GM19372 (cell line): ENCODE data around the gene MYZAP.

Source experiments
- ATAC-seq: cut with Tn5 transposase; IDR thresholded peaks from one replicate; pipeline ENCODE4 v1.9.1; 2021; ENCODE audit warnings: mild to moderate bottlenecking, low read depth, moderate library complexity; ENCODE audit not compliant: unreplicated experiment

Gene MYZAP

DNA sequence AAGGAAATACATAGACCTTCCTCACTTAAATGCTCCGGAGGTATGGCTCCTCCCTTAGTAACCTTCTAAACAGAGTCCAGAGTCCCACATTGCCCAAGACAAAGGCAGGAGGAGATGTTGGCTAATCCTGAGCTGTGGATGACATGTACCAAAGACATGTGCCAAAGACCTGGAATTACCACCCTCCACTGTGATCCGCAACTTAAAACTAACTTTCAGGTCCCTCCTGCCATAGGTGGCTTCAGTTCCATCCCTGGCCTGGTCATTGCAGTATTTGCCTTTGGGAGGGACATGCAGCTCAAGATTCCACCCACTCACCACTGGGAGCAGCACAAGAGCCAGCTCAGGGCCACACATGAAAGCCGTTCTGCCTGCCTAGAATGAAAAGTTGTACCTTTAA lies 28.0 kb downstream of the MYZAP start:
- no peak for ATAC-seq

DNA sequence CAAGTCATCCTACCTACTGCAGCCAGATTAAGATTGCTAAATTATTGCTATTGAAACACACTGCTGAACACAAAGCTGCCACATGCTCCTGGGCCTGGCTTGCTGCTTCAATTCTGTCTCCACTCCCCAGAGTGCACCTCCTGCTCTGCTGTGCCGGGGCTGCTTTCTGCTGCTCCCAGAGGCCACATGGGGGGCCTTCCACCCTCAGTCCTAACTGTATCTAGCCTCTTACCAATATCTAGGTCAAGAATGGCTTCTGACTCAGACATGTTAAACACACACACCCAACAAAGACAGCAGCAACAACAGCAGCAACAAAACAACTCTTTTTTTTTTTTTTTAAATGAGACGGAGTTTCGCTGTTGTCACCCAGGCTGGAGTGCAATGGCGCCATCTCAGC lies 33.0 kb downstream of the MYZAP start:
- ATAC-seq: no peak

DNA sequence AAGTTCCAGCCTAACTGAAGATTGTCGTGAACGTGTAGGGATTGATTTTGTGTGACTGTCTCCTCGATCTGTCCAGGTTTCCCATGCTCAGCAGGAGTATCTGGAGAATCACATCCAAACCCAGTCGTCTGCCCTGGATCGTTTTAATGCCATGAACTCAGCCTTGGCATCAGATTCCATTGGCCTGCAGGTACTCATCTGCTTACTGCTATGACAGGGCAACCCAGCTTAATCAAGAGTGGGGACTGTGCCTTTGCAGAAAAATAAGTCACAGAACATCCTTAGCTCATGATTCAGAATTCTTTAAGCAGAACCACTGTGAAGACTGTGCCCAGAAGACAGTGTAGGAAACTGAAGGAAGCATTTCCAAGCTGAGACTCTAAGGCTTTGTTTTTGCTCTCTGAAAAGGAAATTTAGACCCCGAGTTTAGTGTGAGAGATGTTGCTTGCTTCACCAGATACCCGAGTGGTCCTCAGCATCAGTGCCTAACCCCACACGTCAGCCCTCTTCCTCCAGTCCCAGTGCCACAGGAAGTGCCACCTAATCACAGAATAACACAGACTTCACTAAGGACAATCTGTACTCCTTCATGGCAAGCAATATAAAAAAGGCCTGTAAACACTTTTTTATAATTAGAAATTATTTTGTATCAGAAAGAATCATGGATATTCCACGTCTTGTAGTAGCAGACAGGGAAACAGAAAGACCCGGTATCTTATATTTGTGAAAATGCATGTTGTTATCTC lies 34.2 kb downstream of the MYZAP start:
- no peak for ATAC-seq

DNA sequence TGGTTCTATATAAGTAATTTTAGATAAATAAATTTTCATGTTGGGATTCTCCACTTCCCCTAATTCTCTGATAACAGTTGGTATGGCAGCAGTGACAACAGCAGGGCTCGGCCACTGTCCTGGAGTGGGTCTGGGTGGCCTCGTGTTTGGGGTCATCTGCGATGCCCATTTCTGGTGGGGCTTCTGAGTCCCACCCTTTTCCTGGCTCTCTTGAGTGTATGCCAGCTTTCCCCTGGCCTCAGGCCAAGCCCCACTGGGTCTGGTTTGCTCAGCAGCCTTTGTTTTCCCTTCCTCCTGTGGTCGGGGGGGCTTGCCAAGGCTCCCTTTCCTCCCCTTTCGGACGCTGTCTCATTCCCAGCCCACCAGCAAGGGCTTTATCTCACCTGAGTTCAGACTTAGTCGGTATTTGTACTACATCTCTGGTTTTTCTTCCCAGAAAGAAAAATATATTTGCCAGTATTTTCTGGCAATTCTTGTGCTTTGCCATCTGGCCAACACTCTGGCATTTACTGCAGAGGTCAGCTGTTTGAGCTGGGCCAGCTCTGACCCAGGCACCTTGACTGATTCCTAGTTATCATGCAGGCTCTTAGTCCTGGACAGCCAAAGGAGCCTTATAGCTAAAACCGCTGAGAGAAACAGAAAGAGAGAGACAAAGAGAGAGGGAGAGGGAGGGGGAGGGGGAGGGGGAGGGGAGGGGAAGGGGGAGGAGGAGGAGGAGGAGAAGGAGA lies 35.2 kb downstream of the MYZAP start:
- ATAC-seq: no peak

DNA sequence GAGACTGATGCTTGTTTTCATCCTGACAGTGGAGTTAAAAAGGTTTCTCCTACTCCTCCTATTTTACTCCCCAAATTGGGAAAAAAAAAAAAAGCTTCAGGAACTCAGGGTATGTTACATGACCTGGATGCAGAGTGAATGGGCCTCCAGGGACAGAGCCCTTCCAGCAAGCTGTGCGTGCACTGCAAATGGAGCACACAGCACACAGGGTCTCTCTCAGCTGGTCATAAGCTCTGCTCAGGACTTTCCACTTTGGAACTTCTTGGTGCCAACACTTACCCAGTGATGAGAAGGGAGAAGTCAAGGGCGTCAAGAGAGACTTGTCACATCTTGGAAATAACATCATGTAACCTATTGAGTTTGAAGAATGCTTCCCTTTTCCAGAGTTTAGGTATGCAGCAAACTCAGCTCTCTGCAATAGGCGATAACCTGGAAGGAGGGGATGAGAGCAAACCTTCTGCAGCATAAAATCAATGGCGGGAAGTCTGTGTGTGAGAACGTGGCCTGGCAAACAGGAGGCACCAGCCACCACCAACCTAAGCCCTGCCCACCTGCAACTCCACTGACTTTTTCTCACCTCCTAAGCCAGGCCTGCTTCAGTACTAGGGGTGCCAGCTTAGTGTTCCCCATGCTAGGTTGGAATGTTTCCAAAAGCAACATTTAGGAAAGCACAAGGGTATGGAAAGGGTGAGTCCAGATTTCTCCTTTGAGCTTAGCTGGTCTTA lies 39.8 kb downstream of the MYZAP start:
- no peak for ATAC-seq

DNA sequence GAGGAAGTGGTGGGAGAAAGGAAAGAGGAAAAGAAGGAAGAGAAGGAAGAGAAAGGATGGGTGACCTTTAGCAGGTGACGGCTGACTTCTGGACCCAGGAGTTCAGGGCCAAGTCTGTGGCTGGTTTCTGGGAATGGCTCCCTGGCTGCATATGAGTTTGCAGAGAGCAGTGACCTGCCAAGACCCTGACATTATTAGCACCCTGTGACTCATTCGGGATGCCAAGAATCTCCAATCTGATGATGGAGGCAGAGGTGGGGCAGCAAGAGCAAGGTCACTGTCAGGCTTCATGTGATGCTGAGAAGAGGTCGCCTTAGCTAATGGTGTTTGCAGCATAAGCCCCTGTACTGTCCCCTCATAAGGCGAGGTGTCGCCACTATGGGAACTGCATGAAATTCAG lies 42.6 kb downstream of the MYZAP start:
- ATAC-seq: no peak

DNA sequence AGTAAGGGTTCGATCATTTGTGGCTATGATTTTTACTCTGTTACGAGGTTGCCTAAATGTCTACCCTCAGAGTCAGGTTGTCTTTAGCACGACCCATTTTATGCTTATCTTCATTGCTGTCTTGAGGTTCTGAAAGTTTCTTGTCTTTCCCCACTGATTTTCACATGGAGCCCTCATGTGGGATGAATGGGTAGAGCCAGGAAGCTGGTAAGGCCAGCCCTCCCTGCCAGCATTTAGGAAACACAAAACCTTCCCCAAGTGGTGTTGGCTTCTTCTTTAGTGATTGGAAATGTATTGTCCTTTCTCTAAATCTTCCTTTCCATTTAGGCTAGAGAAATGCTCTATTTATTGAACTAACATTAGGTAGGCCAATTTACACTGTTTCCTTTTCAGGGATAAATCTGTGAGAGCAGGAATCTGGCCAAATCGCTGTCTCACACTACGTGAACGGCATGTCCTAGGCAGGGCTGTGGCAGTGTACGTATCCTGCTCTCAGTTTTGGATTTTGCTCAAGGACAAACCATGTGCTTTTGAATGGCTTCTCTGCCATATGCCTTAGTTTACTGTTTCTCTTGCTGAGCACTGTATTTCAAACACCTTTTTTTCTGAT lies 43.7 kb downstream of the MYZAP start:
- ATAC-seq: no peak

DNA sequence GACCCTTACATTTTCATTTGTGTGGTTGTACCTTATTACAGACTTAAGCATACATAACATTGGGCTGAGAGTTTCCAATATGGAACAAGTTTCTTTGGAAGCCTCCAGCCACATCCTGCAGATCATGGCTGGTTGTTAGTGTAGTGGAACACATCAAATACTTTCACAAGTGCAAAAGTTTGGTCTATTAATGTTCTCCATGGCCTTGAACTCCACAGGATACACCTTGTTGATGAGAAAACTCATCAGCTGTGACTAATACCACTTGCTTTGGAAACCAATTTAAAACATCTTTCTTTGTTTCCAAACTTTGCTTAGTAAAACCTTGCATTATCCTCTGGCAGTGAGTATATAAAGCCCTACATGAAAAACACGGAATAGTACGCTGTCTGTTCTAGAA lies 46.1 kb downstream of the MYZAP start:
- no peak for ATAC-seq

DNA sequence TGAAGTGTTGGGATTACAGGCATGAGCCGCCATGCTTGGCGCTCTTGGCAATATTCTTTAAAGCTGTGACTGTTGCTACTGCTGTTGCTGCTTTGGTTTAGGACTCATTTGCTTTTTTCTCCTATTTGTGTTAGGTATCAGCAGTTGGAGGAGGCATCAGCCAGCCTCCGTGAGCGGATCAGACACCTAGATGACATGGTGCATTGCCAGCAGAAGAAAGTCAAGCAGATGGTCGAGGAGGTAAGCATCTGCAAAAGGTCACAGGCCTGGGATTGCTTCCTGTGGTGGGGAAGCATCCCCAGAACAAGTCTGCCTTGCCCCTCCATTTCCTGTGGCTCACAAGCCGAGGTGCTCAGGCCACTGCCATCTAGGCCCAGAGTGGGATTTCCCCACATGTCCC lies 47.6 kb downstream of the MYZAP start:
- ATAC-seq: no peak

DNA sequence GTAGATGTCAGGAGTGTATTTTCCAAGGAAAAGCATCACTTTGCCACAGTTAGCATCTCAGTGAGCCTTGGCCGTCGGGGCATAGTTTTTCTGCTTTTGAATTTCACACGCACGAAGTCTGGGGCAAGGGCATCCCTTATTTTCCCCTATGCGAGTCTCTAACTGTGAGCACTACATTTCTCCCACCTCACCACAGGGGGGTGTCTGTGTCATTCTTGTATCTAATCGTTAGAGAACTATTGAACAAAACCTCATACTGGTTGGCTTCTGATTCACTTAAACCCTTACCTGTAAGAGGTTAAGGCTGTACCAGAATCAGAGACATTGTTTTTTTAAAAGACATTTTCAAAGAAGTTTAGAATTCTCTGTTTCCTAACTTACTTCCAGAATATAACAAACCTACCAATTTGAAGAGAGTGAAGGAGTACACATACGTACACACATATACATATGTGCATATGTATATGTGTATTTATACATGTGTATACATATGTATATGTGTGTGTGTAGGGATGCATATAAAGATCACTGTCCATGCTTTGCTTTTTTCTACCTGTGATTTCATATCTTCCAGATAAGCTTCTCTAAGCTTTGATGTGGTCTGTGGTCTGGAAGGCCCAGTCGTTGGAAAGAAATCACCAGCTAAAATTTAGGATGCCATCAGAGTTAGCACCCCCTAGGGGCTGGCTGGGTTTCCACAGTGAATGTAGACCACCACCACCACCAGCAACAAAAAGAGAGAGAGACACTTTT lies 49.4 kb downstream of the MYZAP start:
- no peak for ATAC-seq

DNA sequence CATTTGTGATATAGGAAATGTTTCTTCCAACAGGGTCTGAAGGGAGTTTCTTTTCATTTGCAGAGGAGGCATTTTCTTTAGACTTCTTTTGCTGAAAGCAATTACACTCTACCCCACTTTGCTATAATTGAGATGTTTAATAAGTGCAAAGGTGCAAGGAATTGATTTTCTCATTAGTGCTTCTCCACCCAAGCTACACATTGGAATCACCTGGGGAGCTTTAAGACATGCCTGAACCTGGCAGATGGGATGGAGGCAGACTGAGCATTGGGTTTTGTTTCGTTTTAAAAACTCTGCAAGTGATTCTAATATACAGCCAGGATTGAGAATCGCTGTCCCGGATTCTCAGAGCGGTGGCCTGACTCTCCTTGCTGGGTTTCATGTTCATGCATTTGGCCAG lies 52.1 kb downstream of the MYZAP start:
- ATAC-seq: no peak

DNA sequence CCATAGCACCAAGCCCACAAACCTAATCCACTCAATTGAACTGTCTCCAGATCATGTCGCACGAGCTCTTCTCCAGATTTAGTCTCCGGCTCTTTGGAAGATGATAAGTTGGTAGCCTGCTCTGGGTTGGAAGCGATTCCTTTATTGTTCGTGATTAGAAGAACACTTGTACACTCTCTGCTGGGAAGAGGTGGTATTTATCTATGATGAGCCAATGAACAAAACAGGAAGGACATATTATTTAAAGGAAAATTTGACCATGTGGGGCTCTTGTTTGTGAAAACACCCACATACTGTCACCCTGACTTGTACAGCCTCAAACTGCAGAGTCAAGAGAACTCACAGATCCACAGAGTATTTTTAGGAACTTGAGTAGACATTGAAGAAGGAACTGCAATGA lies 54.4 kb downstream of the MYZAP start:
- no peak for ATAC-seq

DNA sequence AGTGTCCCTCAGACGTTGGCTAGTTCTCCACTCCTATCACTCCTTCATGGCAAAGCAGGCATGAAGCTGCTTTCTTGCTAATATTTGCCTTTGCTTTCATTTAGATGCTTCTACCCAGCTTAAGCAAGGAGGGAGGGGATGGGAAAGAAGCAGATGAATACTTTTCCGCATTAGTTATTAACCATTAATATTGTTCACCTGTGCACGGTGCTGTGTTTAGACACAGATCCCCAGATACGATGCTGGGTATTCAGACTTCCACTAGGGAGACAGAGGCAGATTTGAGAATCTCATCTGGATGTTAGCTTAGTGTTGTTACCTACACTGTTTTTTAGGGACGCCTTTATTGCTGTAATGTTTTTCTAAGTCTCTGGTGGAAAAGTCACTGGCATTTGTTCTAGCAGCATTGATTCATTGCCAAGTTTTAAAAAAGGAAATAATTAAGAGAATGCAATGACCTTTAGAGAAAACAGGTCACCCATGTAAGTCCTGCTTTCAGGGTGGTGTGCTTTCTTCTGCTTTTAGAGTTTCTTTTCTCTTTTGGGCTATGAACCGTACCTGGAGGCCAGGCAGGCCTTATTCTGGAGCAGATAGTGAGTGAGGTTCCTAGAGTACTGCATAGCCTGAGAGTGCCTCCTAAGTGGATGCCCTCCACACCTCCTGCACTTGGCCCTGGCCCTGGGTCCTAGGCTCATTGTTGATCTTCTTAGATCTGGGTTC lies 55.5 kb downstream of the MYZAP start:
- no peak for ATAC-seq

DNA sequence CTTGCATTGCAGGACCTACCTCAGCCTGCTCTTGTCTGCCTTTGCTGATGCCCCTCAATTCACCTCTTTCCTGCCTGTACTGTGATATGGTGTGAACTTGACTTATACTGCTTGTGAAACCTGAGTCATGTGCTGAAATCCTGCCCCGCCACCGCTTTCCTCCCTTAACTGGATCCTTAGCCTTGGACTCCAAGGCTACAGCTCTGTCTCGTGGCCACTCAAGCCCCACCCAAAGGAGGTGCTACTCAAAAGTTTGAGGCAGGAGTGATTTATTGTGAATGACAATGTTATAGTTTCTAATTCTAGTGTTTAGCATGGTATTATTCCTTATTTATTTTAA lies 56.1 kb downstream of the MYZAP start:
- ATAC-seq: no peak

DNA sequence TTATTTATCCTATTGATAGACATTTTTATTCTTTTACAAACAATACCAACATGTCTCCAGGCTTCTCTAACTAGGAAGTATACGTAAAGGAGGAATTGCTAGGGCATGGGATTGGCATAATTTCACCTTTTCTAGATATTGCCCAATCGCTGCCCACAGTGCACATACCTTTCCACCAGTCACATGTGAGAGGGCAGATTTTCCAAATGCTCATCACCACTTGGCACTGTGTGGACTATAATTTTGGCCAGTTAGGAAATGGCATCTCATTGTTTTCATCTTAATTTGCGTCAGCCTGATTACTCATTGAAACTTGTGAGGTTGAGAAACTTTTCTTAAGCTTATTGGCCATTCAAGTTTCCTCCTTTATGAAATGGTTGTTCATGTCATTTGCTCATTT lies 57.4 kb downstream of the MYZAP start:
- ATAC-seq: no peak

DNA sequence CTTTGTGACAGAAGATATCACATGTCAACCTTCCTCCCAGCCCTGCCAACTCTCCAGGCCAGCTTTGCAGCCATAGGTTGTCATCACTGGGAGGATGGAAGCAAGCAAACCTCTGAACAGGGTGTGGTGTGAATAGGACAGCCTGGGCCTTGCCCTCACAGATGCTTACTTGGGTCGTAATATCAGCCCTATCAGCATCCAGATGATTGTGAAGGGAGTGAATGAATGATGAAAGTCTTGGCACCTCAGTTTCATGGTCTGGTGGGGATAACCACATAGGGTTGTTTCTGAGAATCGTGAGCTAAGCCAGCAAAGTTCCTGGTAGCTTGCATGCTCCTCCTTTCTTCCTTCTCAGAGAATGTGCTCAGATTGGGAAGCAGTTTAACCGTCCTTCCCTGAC lies 59.7 kb downstream of the MYZAP start:
- no peak for ATAC-seq

DNA sequence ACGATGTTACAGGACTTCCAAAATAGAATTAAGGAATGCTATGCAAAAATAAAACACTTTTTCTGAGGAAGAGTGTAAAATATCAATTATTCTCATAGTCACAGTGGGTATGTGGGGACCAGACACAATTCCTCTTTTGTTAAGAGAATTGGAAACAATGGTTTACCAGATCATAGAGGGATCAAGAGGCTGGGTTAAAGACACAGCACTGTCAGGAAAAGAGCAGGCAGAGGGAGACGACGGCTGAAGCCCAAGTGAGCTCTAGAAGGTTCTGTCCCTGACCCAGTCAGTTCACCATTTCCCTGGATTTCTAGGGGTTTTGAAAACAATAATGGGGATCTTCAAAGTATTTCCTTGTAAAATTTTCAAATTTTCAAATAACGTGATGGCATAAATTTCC lies 60.8 kb downstream of the MYZAP start:
- ATAC-seq: no peak

DNA sequence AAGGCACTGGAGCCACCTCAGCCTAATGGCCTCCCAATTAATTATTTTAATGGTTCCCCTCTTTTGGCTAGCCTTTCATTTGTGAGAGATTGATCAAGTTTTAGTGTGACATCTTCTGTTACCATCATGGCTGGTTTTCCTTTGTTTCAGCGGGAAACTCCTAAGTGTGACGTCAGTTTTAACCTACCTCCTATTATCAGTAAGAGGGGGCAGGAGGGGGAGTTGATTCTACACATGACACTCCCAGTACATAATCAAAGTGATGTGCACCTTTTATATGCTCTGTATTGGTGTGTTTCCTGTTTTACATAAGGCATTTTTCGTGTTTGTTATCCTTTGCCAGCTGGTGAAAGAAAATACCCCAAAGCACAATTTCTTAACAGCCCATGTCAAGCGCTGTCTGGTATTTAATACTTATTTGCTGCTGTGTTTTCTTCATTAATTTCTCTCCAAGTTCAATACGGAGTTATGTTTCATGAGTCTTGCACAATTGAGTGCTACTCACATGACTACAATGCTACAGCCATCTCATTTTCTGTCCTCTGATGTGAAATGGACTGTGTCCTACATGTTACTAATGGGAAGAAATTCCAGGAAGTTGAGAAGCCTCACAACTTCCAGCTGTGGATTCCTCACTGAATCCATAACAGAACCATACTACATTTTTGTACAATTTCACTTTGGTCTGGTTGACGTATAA lies 62.6 kb downstream of the MYZAP start:
- ATAC-seq: no peak

DNA sequence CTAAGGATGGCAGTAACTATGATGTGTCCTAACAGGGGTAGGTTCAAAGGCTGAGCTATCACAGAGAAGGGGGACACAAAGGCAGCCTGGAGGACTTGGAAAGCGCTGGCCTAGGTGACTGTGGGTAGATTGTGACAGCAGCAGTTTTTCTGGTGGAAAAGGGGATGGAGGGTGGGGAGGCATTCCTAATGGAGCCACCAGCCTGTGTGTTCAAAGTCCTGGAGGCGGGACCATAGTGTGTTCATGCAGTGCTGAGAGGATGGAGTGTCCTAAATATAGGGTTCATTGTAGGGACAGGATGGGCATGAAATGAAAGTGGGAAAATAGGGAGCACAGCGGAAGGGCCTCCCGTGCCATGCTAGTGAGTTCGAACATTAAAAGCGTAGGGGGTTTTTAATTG lies 63.3 kb downstream of the MYZAP start:
- ATAC-seq: no peak
